SK-N-MC (cell line): ENCODE results near the gene MTSS2.

Experiments
- DNase-seq: peaks from one replicate; pipeline ENCODE4 v3.0.0-alpha.2; 2011; ENCODE audit warnings: low read depth, low spot score
- H3K27ac ChIP-seq: fragments of 200-600 bp; sonication (generic); 2 replicates; pipeline ENCODE4 v1.5.1; 2016; ENCODE audit warnings: mixed run types
- H3K36me3 ChIP-seq: fragments of 200-600 bp; sonication (generic); 2 replicates; pipeline ENCODE4 v1.6.1; 2017; ENCODE audit warnings: antibody characterized with exemption, low read length, mixed read lengths; ENCODE audit not compliant: insufficient read depth
- H3K4me3 ChIP-seq: fragments of 200-600 bp; sonication (generic); 2 replicates; pipeline ENCODE4 v1.5.1; 2016
- H3K9ac ChIP-seq: fragments of 200-600 bp; sonication (generic); 2 replicates; pipeline ENCODE4 v1.8.0; 2017; ENCODE audit warnings: mixed run types, mixed read lengths; ENCODE audit not compliant: insufficient read length
- H3K9me3 ChIP-seq: fragments of 200-600 bp; sonication (generic); 2 replicates; pipeline ENCODE4 v1.6.1; 2017; ENCODE audit warnings: low read depth, mild to moderate bottlenecking, antibody characterized with exemption, low read length, moderate library complexity, mixed read lengths
- EZH2 ChIP-seq: fragments of 200-600 bp; sonication (generic); IDR thresholded peaks from one replicate; pipeline ENCODE4 v1.6.1; 2017; ENCODE audit warnings: antibody characterized with exemption
- FOXP2 ChIP-seq: optimal IDR thresholded peaks from 2 replicates; pipeline ENCODE3; 2011; ENCODE audit warnings: mild to moderate bottlenecking, moderate library complexity; ENCODE audit not compliant: insufficient read depth; ENCODE audit errors: extremely low read length, control extremely low read depth
- POLR2AphosphoS5 ChIP-seq: IDR thresholded peaks from 2 replicates; pipeline ENCODE4 v1.6.1; 2012; ENCODE audit warnings: mild to moderate bottlenecking, low read depth, low read length, borderline replicate concordance

MTSS2 gene

GRCh38 chr16:70725912-70726828 is 40.3 kb upstream of the MTSS2 start:
- no peaks in the 10 kb centered on the region for H3K36me3 ChIP-seq
- no peak for DNase-seq
- TF ChIP-seq FOXP2 (no peak), POLR2AphosphoS5 (no peak), EZH2 (no peak)

GRCh38 chr16:70725024-70725911 is 39.4 kb upstream of the MTSS2 start:
- Histone ChIP-seq H3K4me3 (no peak overlapping the region), H3K36me3 (no peaks in the 10 kb centered on the region), H3K9ac (no peak overlapping the region), H3K9me3 (no peaks in the 10 kb centered on the region), H3K27ac (no peak overlapping the region)
- TF ChIP-seq EZH2 (no peak), POLR2AphosphoS5 (no peak), FOXP2 (no peak)
- no peak for DNase-seq

More at GRCh38 chr16:70725912-70726828, 40.3 kb upstream of the MTSS2 start:
- Histone ChIP-seq H3K9ac (no peak overlapping the region), H3K27ac (no peak overlapping the region), H3K9me3 (no peaks in the 10 kb centered on the region), H3K4me3 (no peak overlapping the region)

- H3K4me3 ChIP-seq: no peak overlapping the region
- no peak overlapping the region for H3K27ac ChIP-seq
- H3K36me3 ChIP-seq: no peaks in the 10 kb centered on the region
- no peak for DNase-seq
- no peaks in the 10 kb centered on the region for H3K9me3 ChIP-seq
- no peak overlapping the region for H3K9ac ChIP-seq
- no peak for TF ChIP-seq POLR2AphosphoS5
Observed at GRCh38 chr16:70724146-70725023, 38.5 kb upstream of the MTSS2 start.

GRCh38 chr16:70723740-70724145 is 37.9 kb upstream of the MTSS2 start:
- no peak overlapping the region for H3K4me3 ChIP-seq
- TF ChIP-seq EZH2 (no peak), FOXP2 (no peak), POLR2AphosphoS5 (no peak)
- H3K27ac ChIP-seq: no peak overlapping the region
- no peak overlapping the region for H3K9ac ChIP-seq
- H3K36me3 ChIP-seq: no peaks in the 10 kb centered on the region
- no peak for DNase-seq
- H3K9me3 ChIP-seq: no peaks in the 10 kb centered on the region

- TF ChIP-seq FOXP2: no peak
- TF ChIP-seq POLR2AphosphoS5: no peak
- TF ChIP-seq EZH2: no peak
- Histone ChIP-seq H3K4me3 (no peak overlapping the region), H3K36me3 (no peaks in the 10 kb centered on the region), H3K27ac (no peak overlapping the region), H3K9me3 (no peaks in the 10 kb centered on the region), H3K9ac (no peak overlapping the region)
- no peak for DNase-seq
Observed at GRCh38 chr16:70721202-70721963, 35.5 kb upstream of the MTSS2 start.

GRCh38 chr16:70720425-70721201 is 34.8 kb upstream of the MTSS2 start:
- Histone ChIP-seq H3K9ac (no peak overlapping the region), H3K27ac (no peak overlapping the region), H3K9me3 (no peaks in the 10 kb centered on the region), H3K4me3 (no peak overlapping the region), H3K36me3 (no peaks in the 10 kb centered on the region)
- no peak for DNase-seq
- TF ChIP-seq EZH2 (no peak), FOXP2 (no peak), POLR2AphosphoS5 (no peak)

- Histone ChIP-seq H3K9me3 (no peaks in the 10 kb centered on the region), H3K4me3 (no peak overlapping the region), H3K9ac (no peak overlapping the region), H3K36me3 (no peaks in the 10 kb centered on the region), H3K27ac (no peak overlapping the region)
- DNase-seq: no peak
- no peak for TF ChIP-seq FOXP2
- TF ChIP-seq POLR2AphosphoS5: no peak
- no peak for TF ChIP-seq EZH2
Observed at GRCh38 chr16:70717065-70717464, 31.2 kb upstream of the MTSS2 start.
